ENCODE measurements around the gene ZNF521. TPM values are rescaled to one million over a fixed set of nuclear protein-coding genes. Genes with fewer than 3 reads are reported as not detected.

Gene ZNF521
- total RNA-seq, 1 experiment from 2014 or later = not detected

GRCh38 chr18:25243257-25243656 lies 108.7 kb downstream of the ZNF521 start:
- H3K4me3 Mint-ChIP-seq (ENCODE audit: unreplicated experiment) = no peak overlapping the region
- no peak for DNase-seq (ENCODE audit: unreplicated experiment)
- BruUV-seq (replicated peaks) = no TSS peak
- H3K9me3 Mint-ChIP-seq (ENCODE audit: unreplicated experiment) = peaks cover 25% of the 10 kb centered on the region
- TF ChIP-seq, protein P1, sequence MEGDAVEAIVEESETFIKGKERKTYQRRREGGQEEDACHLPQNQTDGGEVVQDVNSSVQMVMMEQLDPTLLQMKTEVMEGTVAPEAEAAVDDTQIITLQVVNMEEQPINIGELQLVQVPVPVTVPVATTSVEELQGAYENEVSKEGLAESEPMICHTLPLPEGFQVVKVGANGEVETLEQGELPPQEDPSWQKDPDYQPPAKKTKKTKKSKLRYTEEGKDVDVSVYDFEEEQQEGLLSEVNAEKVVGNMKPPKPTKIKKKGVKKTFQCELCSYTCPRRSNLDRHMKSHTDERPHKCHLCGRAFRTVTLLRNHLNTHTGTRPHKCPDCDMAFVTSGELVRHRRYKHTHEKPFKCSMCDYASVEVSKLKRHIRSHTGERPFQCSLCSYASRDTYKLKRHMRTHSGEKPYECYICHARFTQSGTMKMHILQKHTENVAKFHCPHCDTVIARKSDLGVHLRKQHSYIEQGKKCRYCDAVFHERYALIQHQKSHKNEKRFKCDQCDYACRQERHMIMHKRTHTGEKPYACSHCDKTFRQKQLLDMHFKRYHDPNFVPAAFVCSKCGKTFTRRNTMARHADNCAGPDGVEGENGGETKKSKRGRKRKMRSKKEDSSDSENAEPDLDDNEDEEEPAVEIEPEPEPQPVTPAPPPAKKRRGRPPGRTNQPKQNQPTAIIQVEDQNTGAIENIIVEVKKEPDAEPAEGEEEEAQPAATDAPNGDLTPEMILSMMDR (IDR thresholded peaks at IDR 0.05; ENCODE audit: unreplicated experiment) = no peak
- H3K36me3 Mint-ChIP-seq (ENCODE audit: insufficient read depth, unreplicated experiment) = no peaks in the 10 kb centered on the region
- ChIA-PET POLR2A (no interaction called here), CTCF (interaction anchor here (1.5 kb wide), 1 partner anchor 24 kb away, joined by 4 read pairs; no protein-coding TSS in a partner anchor)
- H3K4me1 Mint-ChIP-seq (ENCODE audit: insufficient read depth, unreplicated experiment) = no peaks in the 10 kb centered on the region
- H3K27ac Mint-ChIP-seq (ENCODE audit: low read depth, unreplicated experiment) = no peak overlapping the region
- intact Hi-C loops (cut with micrococcal nuclease) = no loop called here
- H3K27me3 Mint-ChIP-seq (ENCODE audit: insufficient read depth, unreplicated experiment) = no peaks in the 10 kb centered on the region

- intact Hi-C loops (cut with micrococcal nuclease) = no loop called here
- H3K27me3 Mint-ChIP-seq (ENCODE audit: insufficient read depth, unreplicated experiment) = no peaks in the 10 kb centered on the region
- BruUV-seq (replicated peaks) = no TSS peak
- no peak for DNase-seq (ENCODE audit: unreplicated experiment)
- H3K36me3 Mint-ChIP-seq (ENCODE audit: insufficient read depth, unreplicated experiment) = no peaks in the 10 kb centered on the region
- POLR2A ChIA-PET = no interaction called here
- TF ChIP-seq, protein P1 (IDR thresholded peaks at IDR 0.05; ENCODE audit: unreplicated experiment) = no peak
- CTCF ChIA-PET = no interaction called here
- H3K9me3 Mint-ChIP-seq (ENCODE audit: unreplicated experiment) = peaks cover 12% of the 10 kb centered on the region
- H3K27ac Mint-ChIP-seq (ENCODE audit: low read depth, unreplicated experiment) = no peak overlapping the region
- H3K4me1 Mint-ChIP-seq (ENCODE audit: insufficient read depth, unreplicated experiment) = no peaks in the 10 kb centered on the region
- H3K4me3 Mint-ChIP-seq (ENCODE audit: unreplicated experiment) = no peak overlapping the region
Measured at GRCh38 chr18:25240420-25240770, 111.6 kb downstream of the ZNF521 start.

DNA sequence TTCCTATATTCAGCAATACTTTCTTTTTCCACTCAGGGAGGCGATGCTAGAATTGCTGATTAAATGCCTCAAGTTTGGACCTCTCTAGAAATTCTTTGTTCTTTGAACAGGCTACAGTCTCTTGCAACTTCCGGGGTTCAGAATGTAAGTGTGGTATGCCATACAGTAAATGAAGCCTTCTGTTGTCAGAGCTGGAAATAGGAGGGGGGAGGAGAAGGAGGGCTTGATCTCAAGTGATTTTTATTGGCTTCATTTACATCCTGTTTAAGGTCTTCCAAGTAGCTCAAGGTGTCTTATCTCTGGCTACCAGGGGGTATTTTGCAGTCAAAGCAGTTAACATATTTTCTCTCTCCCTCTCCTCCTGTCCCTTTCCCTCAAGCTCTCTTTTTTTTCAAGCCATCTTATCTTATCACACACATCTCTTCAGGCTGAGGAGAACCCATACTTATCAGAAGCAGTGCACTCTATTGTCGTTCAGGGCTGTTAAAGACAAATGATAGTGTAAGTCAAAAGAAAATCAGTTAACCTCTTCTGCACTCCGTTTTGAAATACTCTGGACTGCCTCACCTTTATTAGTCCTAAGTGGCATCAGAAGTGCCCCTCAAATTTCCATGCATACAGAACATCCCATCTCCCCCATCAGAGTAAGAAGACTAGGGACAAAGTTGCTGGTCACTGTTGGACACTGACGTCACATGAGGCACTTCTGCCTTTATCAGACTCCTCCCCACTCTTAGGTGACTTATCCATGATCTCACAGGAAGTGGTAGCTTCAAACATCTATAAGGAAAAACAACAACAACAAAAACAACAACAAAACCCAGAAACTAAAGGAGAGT lies 112.2 kb downstream of the ZNF521 start:
- no TSS peak for BruUV-seq (replicated peaks)

GRCh38 chr18:25239151-25239550 lies 112.8 kb downstream of the ZNF521 start:
- Mint-ChIP-seq H3K27ac (ENCODE audit: low read depth, unreplicated experiment) (no peak overlapping the region), H3K9me3 (ENCODE audit: unreplicated experiment) (peaks cover 12% of the 10 kb centered on the region), H3K36me3 (ENCODE audit: insufficient read depth, unreplicated experiment) (no peaks in the 10 kb centered on the region), H3K4me3 (ENCODE audit: unreplicated experiment) (no peak overlapping the region), H3K4me1 (ENCODE audit: insufficient read depth, unreplicated experiment) (no peaks in the 10 kb centered on the region), H3K27me3 (ENCODE audit: insufficient read depth, unreplicated experiment) (no peaks in the 10 kb centered on the region)
- no peak for DNase-seq (ENCODE audit: unreplicated experiment)
- TF ChIP-seq, protein P1 (IDR thresholded peaks at IDR 0.05; ENCODE audit: unreplicated experiment) = no peak
- no TSS peak for BruUV-seq (replicated peaks)
- ChIA-PET CTCF (interaction anchor here (0.6 to 0.7 kb wide), 3 partner anchors 72 to 401 kb away, joined by 3 to 5 read pairs (median 3); no protein-coding TSS in a partner anchor), POLR2A (interaction anchor here (0.6 kb wide), 1 partner anchor 35 kb away, joined by 3 read pairs; no protein-coding TSS in a partner anchor)
- intact Hi-C loops (cut with micrococcal nuclease) = no loop called here

More for the DNA sequence above, 112.2 kb downstream of the ZNF521 start:
- Mint-ChIP-seq H3K36me3 (ENCODE audit: insufficient read depth, unreplicated experiment) (no peaks in the 10 kb centered on the region), H3K27me3 (ENCODE audit: insufficient read depth, unreplicated experiment) (no peaks in the 10 kb centered on the region), H3K4me1 (ENCODE audit: insufficient read depth, unreplicated experiment) (no peaks in the 10 kb centered on the region), H3K9me3 (ENCODE audit: unreplicated experiment) (peaks cover 12% of the 10 kb centered on the region), H3K4me3 (ENCODE audit: unreplicated experiment) (no peak overlapping the region), H3K27ac (ENCODE audit: low read depth, unreplicated experiment) (no peak overlapping the region)
- ChIA-PET POLR2A (interaction anchor here (0.6 kb wide), 1 partner anchor 34 kb away, joined by 3 read pairs; no protein-coding TSS in a partner anchor), CTCF (interaction anchor here (0.6 to 0.7 kb wide), 2 partner anchors 72 to 349 kb away, joined by 3 to 5 read pairs; no protein-coding TSS in a partner anchor)
- intact Hi-C loops (cut with micrococcal nuclease) = no loop called here
- TF ChIP-seq, protein P1 (IDR thresholded peaks at IDR 0.05; ENCODE audit: unreplicated experiment) = no peak
- DNase-seq (ENCODE audit: unreplicated experiment) = no peak

All from MCF 10A (cell line).